Lower leg skin (tissue), 3 donors: ENCODE results near the gene PDE3A.

Source experiments
- POLR2A ChIP-seq, 2 donors: fragments of 450-650 bp; IDR thresholded peaks; one replicate each; pipeline ENCODE4 v1.6.1; 2016 to 2017; ENCODE audit warnings: antibody characterized with exemption in 2 of 2, mild to moderate bottlenecking in 1 of 2, moderate library complexity in 1 of 2
- TF ChIP-seq, protein P1 (sequence below), 3 donors: fragments of 450-650 bp; IDR thresholded peaks; one replicate each; pipeline ENCODE4 v1.5.1; 2016; ENCODE audit warnings: antibody characterized with exemption in 3 of 3, mild to moderate bottlenecking in 3 of 3, moderate library complexity in 2 of 3

DNA sequence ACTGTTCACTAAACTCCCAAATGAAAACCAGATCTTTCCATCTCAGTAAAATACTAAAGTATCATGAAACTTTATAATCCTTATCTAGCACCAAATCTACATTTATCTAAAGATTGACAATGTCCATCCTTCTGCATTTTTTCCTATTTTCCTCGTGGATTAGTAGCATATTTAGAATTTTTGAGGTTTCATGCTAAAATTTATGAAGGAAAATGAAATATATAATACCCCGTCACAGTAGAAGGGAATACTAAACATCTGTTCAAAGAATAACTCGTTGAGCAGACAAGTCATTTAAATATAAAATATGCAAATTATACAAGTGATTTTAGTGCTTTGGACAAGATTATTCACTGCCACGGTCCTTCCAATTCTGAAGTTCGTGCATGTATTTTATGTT, 204.1 kb downstream of the PDE3A start:
- TF ChIP-seq, protein P1, sequence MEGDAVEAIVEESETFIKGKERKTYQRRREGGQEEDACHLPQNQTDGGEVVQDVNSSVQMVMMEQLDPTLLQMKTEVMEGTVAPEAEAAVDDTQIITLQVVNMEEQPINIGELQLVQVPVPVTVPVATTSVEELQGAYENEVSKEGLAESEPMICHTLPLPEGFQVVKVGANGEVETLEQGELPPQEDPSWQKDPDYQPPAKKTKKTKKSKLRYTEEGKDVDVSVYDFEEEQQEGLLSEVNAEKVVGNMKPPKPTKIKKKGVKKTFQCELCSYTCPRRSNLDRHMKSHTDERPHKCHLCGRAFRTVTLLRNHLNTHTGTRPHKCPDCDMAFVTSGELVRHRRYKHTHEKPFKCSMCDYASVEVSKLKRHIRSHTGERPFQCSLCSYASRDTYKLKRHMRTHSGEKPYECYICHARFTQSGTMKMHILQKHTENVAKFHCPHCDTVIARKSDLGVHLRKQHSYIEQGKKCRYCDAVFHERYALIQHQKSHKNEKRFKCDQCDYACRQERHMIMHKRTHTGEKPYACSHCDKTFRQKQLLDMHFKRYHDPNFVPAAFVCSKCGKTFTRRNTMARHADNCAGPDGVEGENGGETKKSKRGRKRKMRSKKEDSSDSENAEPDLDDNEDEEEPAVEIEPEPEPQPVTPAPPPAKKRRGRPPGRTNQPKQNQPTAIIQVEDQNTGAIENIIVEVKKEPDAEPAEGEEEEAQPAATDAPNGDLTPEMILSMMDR (IDR thresholded peaks at IDR 0.05): no peak
- no peak for TF ChIP-seq POLR2A (IDR thresholded peaks at IDR 0.05)
